Ascending aorta (tissue), 2 donors: Measurements from ENCODE around the gene NKD1. TPM values are rescaled to one million over a fixed set of nuclear protein-coding genes. Genes with fewer than 3 reads are reported as not detected.

Experiments
- DNase-seq, 2 donors: peaks; one replicate each; pipeline ENCODE4 v3.0.0-alpha.2; 2019; ENCODE audit warnings: low spot score in 2 of 2
- H3K27ac ChIP-seq, 2 donors: fragments of 200-600 bp; sonication (generic); one replicate each; pipeline ENCODE4 v1.5.1; 2016 to 2017; ENCODE audit warnings: mild to moderate bottlenecking in 1 of 2
- H3K27me3 ChIP-seq: fragments of 200-600 bp; sonication (generic); one replicate; pipeline ENCODE4 v1.5.1; 2017
- H3K36me3 ChIP-seq, 2 donors: fragments of 200-600 bp; sonication (generic); one replicate each; pipeline ENCODE4 v1.5.1; 2016
- H3K4me1 ChIP-seq, 2 donors: fragments of 200-600 bp; sonication (generic); one replicate each; pipeline ENCODE4 v1.5.1; 2016 to 2017; ENCODE audit warnings: mild to moderate bottlenecking in 1 of 2
- H3K4me3 ChIP-seq, 2 donors: fragments of 200-600 bp; sonication (generic); one replicate each; pipeline ENCODE4 v1.5.1; 2016 to 2017; ENCODE audit warnings: mild to moderate bottlenecking in 1 of 2
- H3K9me3 ChIP-seq, 2 donors: fragments of 200-600 bp; sonication (generic); one replicate each; pipeline ENCODE4 v1.5.1; 2016
- intact Hi-C: fragments of 100-400 bp; cut with DNase I; formaldehyde crosslinking; loops from one replicate; pipeline ENCODE4 v1.15.1; 2023
- total RNA-seq: library from RNA; depleted of rRNA; stranded (reverse); fragments of >200 nt; gene quantifications from one replicate; pipeline ENCODE4 v1.1.0, GENCODE V29; 2016
- TF ChIP-seq, protein P1 (sequence below), 3 experiments: fragments of 200-600 bp in 2 of 3; fragments of 450-650 bp in 1 of 3; sonication (generic) in 2 of 3; IDR thresholded peaks; one replicate each; pipeline ENCODE4 v1.5.1; 2016 to 2019; ENCODE audit warnings: antibody characterized with exemption in 3 of 3, mild to moderate bottlenecking in 1 of 3, moderate library complexity in 1 of 3

NKD1 gene
- total RNA-seq, 1 donor from 2014 or later: 33.2 TPM

DNA sequence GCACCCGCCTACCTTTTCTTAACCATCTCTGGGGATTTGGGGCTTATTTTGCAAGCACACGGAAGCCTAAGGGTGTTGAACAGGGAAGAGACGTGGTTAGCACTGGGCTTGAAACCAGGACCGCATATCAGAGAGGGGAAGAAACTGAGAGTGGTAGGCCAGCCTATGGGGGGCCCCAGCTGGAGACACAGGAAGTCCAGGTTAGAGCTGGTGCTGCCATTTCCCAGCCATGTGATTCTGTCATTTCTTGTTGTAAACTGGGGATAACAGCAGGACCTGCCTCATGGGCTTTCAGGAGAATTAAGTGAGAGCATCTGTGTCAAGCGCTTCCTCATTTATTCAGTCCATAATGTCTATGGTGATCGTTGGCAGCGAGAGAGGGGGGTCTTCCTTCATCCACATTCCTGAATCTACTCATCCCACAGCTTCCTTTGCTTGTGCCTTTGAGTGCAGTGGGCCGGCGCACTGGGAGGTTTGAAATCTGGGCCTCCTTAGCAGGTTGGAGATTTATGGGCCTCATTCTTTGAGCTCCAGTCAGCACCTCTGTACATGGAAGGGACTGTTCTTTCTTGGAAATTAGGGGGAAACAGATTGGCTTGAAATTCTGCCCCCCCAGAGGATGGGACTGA lies 20.1 kb downstream of the NKD1 start:
- no peak for DNase-seq
- TF ChIP-seq, protein P1, sequence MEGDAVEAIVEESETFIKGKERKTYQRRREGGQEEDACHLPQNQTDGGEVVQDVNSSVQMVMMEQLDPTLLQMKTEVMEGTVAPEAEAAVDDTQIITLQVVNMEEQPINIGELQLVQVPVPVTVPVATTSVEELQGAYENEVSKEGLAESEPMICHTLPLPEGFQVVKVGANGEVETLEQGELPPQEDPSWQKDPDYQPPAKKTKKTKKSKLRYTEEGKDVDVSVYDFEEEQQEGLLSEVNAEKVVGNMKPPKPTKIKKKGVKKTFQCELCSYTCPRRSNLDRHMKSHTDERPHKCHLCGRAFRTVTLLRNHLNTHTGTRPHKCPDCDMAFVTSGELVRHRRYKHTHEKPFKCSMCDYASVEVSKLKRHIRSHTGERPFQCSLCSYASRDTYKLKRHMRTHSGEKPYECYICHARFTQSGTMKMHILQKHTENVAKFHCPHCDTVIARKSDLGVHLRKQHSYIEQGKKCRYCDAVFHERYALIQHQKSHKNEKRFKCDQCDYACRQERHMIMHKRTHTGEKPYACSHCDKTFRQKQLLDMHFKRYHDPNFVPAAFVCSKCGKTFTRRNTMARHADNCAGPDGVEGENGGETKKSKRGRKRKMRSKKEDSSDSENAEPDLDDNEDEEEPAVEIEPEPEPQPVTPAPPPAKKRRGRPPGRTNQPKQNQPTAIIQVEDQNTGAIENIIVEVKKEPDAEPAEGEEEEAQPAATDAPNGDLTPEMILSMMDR (IDR thresholded peaks at IDR 0.05): no peak
- Histone ChIP-seq H3K27me3 (no peaks in the 10 kb centered on the region), H3K9me3 (no peaks in the 10 kb centered on the region), H3K27ac (peak overlapping the region; percentile 65 to 72), H3K4me1 (peaks cover 0 to 29% of the 10 kb centered on the region in 2 donors), H3K4me3 (no peak overlapping the region), H3K36me3 (peaks cover 4 to 17% of the 10 kb centered on the region in 2 donors)
- intact Hi-C loops: no loop called here

DNA sequence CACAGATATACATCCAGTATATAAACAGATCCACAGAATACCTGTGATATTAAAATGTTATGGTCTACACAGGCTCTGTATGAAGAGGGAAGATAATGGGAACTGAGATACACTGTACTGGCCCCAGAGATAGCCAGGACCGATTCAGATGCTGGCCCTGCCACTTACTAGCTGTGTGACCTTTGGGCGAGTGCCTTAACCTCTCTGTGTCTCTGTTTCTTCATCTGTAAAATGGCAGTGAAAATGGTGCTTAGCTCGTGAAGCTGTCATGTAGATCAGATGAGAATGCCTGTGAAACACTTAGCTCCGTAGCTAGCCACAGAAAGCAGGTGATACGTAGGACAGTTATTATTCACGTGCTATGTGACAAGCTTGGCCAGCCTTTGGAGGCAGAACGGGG lies 22.2 kb downstream of the NKD1 start:
- no peak overlapping the region for H3K4me3 ChIP-seq
- intact Hi-C loops: no loop called here
- no peaks in the 10 kb centered on the region for H3K9me3 ChIP-seq
- no peak for DNase-seq
- no peaks in the 10 kb centered on the region for H3K27me3 ChIP-seq
- no peak overlapping the region for H3K27ac ChIP-seq
- H3K36me3 ChIP-seq: peaks cover 4 to 11% of the 10 kb centered on the region in 2 donors
- peaks cover 5 to 34% of the 10 kb centered on the region in 2 donors for H3K4me1 ChIP-seq
- TF ChIP-seq, protein P1 (IDR thresholded peaks at IDR 0.05): no peak

GRCh38 chr16:50570808-50571598 lies 22.8 kb downstream of the NKD1 start:
- Histone ChIP-seq H3K36me3 (peaks cover 4 to 11% of the 10 kb centered on the region in 2 donors), H3K9me3 (no peaks in the 10 kb centered on the region), H3K27me3 (no peaks in the 10 kb centered on the region), H3K4me1 (peaks cover 7 to 39% of the 10 kb centered on the region in 2 donors), H3K27ac (peak overlapping the region in 1 of 2 donors; percentile 22), H3K4me3 (no peak overlapping the region)
- TF ChIP-seq, protein P1 (IDR thresholded peaks at IDR 0.05): no peak
- no peak for DNase-seq
- intact Hi-C loops: no loop called here

DNA sequence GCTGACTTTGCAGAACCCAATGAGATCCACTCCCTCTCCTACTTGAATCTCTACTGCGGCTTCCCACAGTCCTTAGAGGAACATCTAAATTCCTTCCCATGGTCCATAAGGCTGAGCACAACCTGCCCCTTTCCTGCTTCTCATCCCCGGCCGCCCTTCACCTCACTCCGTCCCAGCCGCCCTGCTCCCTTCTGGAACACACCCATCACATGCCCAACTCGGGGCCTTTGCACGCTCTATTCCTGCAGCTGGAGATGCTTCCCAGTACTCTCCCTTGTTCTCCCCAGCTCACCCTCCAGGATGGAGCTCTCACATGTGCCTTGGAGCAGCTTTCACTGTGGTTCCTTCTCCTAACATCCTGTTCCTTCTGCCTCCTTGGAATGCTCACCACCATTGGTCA lies 23.6 kb downstream of the NKD1 start:
- H3K27ac ChIP-seq: no peak overlapping the region
- H3K4me3 ChIP-seq: no peak overlapping the region
- H3K9me3 ChIP-seq: no peaks in the 10 kb centered on the region
- no peak for DNase-seq
- intact Hi-C loops: no loop called here
- H3K4me1 ChIP-seq: peaks cover 7 to 36% of the 10 kb centered on the region in 2 donors
- H3K27me3 ChIP-seq: no peaks in the 10 kb centered on the region
- H3K36me3 ChIP-seq: peaks cover 4 to 11% of the 10 kb centered on the region in 2 donors
- TF ChIP-seq, protein P1 (IDR thresholded peaks at IDR 0.05): no peak

DNA sequence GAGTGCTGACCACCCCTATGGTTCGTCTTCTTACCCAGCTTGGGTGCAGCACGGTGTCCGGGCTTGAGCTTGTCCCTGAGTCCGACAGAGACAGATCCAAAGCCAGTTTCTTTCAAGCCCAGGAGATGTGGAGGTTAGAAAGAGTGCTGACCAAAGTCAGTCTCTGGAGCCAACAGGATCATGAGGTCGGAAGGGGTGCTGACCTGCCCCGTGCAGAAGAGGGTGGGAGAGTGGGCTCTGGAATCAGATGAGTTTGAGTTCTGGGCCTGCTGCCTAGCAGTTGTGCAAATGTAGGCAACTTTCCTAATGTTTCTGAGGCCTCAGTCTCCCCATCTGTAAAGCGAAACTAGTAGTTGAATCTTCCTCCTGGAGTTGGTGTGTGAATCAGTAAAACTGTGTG lies 24.5 kb downstream of the NKD1 start:
- intact Hi-C loops: no loop called here

More for the DNA sequence above, 24.5 kb downstream of the NKD1 start:
- TF ChIP-seq, protein P1 (IDR thresholded peaks at IDR 0.05): no peak
- no peak for DNase-seq
- peaks cover 4 to 11% of the 10 kb centered on the region in 2 donors for H3K36me3 ChIP-seq
- H3K4me1 ChIP-seq: peaks cover 7 to 29% of the 10 kb centered on the region in 2 donors
- H3K27ac ChIP-seq: peak overlapping the region in 1 of 2 donors; percentile 15
- no peaks in the 10 kb centered on the region for H3K9me3 ChIP-seq
- H3K27me3 ChIP-seq: no peaks in the 10 kb centered on the region
- H3K4me3 ChIP-seq: no peak overlapping the region
